ENCODE data around the gene CCER1. TPM values are rescaled to one million over a fixed set of nuclear protein-coding genes. Genes with fewer than 3 reads are reported as not detected.
A peak's percentile ranks its signal among the peaks of the same experiment; 100 is the strongest.

Gene CCER1
- polyA plus RNA-seq, 2 of the 4 experiments (the other 2 are of a cell fraction): not detected

- no peak for ATAC-seq
- H3K4me2 ChIP-seq: no peak overlapping the region
- DNase-seq (ENCODE audit: low read depth in 1 of 2, low spot score in 1 of 2): no peak
- no peaks in the 10 kb centered on the region for H3K4me1 ChIP-seq
- FAIRE-seq: no peak
- ChIA-PET CTCF (no interaction called here), POLR2A (no interaction called here)
- H3K27ac ChIP-seq: no peak overlapping the region
- TF ChIP-seq HOXA7 (CRISPR knock-in tag; IDR thresholded peaks at IDR 0.05) (no peak), ZC3H11A (IDR thresholded peaks at IDR 0.05) (no peak), RCOR1 (IDR thresholded peaks at IDR 0.05; ENCODE audit: low read depth, low read length) (no peak)
- no peak overlapping the region for H3K4me3 ChIP-seq
- H3K9me3 ChIP-seq: no peaks in the 10 kb centered on the region
Measured at GRCh38 chr12:90916516-90916915, 38.5 kb downstream of the CCER1 start.

- no peak overlapping the region for H3K27ac ChIP-seq
- POLR2A ChIA-PET: no interaction called here
- TF ChIP-seq MAFK (IDR thresholded peaks at IDR 0.05; ENCODE audit: partially characterized antibody) (no peak), ESRRA (IDR thresholded peaks at IDR 0.05; ENCODE audit: borderline replicate concordance, low read length) (no peak), RFX5 (IDR thresholded peaks at IDR 0.05) (no peak), NPAS2 (CRISPR knock-in tag; IDR thresholded peaks at IDR 0.05; ENCODE audit: borderline replicate concordance) (no peak), CBX2 (IDR thresholded peaks at IDR 0.05; ENCODE audit: borderline replicate concordance, low read depth) (no peak), BHLHE40 (IDR thresholded peaks at IDR 0.05; ENCODE audit: low read depth, low read length) (no peak)
- WGBS (ENCODE audit: missing lambda C conversion rate): 0% methylated on average over 2 of the region's 2 CpGs
- H3K4me3 ChIP-seq: no peak overlapping the region
- DNase-seq (ENCODE audit: low read depth in 1 of 2, low spot score in 1 of 2) (no peak), ATAC-seq (no peak), FAIRE-seq (peak; percentile 65)
- no peak overlapping the region for H3K4me2 ChIP-seq
- H3K9me3 ChIP-seq: no peaks in the 10 kb centered on the region
- CTCF ChIA-PET: no interaction called here
- no peaks in the 10 kb centered on the region for H3K4me1 ChIP-seq
Measured at GRCh38 chr12:90915353-90915752, 39.6 kb downstream of the CCER1 start.

DNA sequence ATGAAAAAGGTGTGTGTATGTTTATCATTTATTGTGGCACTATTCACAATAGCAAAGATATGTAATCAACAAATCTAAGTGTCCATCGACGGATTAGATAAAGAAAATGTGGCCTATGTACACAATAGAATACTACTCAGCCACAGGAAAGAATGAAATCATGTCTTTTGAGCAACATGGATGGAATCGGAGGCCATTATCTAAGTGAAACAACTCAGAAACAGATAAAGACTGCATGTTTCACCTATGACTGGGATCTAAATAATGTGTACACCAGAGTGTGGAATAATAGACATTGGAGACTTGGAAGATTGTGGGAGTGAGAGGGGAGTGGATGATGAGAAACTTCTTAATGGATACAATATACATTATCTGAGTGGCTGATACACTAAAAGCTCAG lies 44.0 kb downstream of the CCER1 start:
- Histone ChIP-seq H3K4me3 (no peak overlapping the region), H3K4me2 (no peak overlapping the region), H3K9me3 (no peaks in the 10 kb centered on the region), H3K4me1 (no peaks in the 10 kb centered on the region), H3K27ac (no peak overlapping the region)
- DNase-seq (ENCODE audit: low read depth in 1 of 2, low spot score in 1 of 2) (no peak), ATAC-seq (no peak), FAIRE-seq (no peak)
- no peak for TF ChIP-seq MAZ (IDR thresholded peaks at IDR 0.05; ENCODE audit: borderline replicate concordance, low read depth, low read length)
- ChIA-PET POLR2A (no interaction called here), CTCF (no interaction called here)
- 67% methylated on average over 3 of the region's 3 CpGs for WGBS (ENCODE audit: missing lambda C conversion rate)

DNA sequence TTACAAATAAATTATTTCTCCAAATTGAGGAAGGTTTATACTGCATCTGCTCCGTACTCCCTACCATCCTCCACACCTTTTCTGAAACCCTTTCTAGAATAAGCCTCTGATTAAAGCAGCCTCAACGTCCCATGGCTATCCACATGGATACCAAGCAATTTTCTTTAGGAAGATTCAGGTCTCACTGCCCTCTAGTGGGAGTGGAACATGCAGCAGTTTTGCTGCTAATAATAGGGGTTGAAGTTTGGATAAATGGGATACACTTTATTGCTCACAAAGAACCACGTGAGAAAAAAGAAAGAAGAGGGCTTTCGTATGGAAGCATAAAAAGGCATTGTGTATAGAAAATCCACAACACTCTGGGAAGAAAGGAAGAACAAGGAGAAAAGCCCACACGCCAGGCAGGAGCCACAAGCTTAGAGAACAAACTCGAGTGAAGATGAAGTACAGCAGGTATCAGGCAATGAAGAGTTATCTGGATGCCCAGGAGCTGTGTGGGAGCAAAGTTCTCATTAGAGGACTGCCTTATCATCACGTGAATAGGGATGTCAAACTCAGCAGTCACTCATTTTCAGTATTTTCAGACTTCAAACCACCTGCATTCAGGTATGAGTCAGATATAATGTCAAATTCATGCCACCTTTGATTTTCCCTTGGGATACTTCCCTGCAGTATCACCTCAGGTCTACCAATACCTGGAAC lies 45.8 kb downstream of the CCER1 start:
- DNase-seq (ENCODE audit: low read depth in 1 of 2, low spot score in 1 of 2) (peak; percentile 28 to 59), FAIRE-seq (peak; percentile 88), ATAC-seq (peak; percentile 74 to 79)
- H3K4me2 ChIP-seq: no peak overlapping the region
- 22% methylated on average over 7 of the region's 7 CpGs for WGBS (ENCODE audit: missing lambda C conversion rate)
- TF ChIP-seq SMC3 (IDR thresholded peaks at IDR 0.05) (peak; percentile 67), ZSCAN20 (CRISPR knock-in tag; IDR thresholded peaks at IDR 0.05) (no peak), RAD21 (conservative IDR thresholded peaks at IDR 0.05 in 1 of 2, IDR thresholded peaks at IDR 0.05 in 1 of 2) (peak; percentile 61 to 62; a peak in 4 of 5 replicates)
- TF ChIP-seq, protein P1, sequence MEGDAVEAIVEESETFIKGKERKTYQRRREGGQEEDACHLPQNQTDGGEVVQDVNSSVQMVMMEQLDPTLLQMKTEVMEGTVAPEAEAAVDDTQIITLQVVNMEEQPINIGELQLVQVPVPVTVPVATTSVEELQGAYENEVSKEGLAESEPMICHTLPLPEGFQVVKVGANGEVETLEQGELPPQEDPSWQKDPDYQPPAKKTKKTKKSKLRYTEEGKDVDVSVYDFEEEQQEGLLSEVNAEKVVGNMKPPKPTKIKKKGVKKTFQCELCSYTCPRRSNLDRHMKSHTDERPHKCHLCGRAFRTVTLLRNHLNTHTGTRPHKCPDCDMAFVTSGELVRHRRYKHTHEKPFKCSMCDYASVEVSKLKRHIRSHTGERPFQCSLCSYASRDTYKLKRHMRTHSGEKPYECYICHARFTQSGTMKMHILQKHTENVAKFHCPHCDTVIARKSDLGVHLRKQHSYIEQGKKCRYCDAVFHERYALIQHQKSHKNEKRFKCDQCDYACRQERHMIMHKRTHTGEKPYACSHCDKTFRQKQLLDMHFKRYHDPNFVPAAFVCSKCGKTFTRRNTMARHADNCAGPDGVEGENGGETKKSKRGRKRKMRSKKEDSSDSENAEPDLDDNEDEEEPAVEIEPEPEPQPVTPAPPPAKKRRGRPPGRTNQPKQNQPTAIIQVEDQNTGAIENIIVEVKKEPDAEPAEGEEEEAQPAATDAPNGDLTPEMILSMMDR (IDR thresholded peaks at IDR 0.05): peak; percentile 64
- H3K9me3 ChIP-seq: no peaks in the 10 kb centered on the region
- no peak overlapping the region for H3K4me3 ChIP-seq
- H3K4me1 ChIP-seq: no peaks in the 10 kb centered on the region
- POLR2A ChIA-PET: no interaction called here
- CTCF ChIA-PET: interaction anchor here (0.6 to 1.4 kb wide), 11 partner anchors 9 to 1891 kb away, joined by 3 to 5 read pairs (median 3); no protein-coding TSS in a partner anchor
- H3K27ac ChIP-seq: no peak overlapping the region

- Histone ChIP-seq H3K4me2 (no peak overlapping the region), H3K9me3 (no peaks in the 10 kb centered on the region), H3K27ac (no peak overlapping the region), H3K4me3 (no peak overlapping the region), H3K4me1 (no peaks in the 10 kb centered on the region)
- ChIA-PET POLR2A (no interaction called here), CTCF (interaction anchor here (0.8 to 1.2 kb wide), 2 partner anchors 54 to 1374 kb away, joined by 3 read pairs; no protein-coding TSS in a partner anchor)
- ATAC-seq (no peak), DNase-seq (ENCODE audit: low read depth in 1 of 2, low spot score in 1 of 2) (peak in 1 of 2 experiments; percentile 10), FAIRE-seq (no peak)
- TF ChIP-seq MAFK (IDR thresholded peaks at IDR 0.05; ENCODE audit: partially characterized antibody) (no peak), RCOR1 (IDR thresholded peaks at IDR 0.05; ENCODE audit: low read depth, low read length) (no peak), ZFP36 (IDR thresholded peaks at IDR 0.05; ENCODE audit: borderline replicate concordance, partially characterized antibody) (no peak), PHF8 (IDR thresholded peaks at IDR 0.05; ENCODE audit: borderline replicate concordance, low read depth) (no peak), BCL3 (IDR thresholded peaks at IDR 0.05) (no peak), JUNB (IDR thresholded peaks at IDR 0.05) (no peak), SMC3 (IDR thresholded peaks at IDR 0.05) (no peak), NFE2L2 (conservative IDR thresholded peaks at IDR 0.05; ENCODE audit: low read length) (no peak), ZC3H11A (IDR thresholded peaks at IDR 0.05) (no peak), NR3C1 (IDR thresholded peaks at IDR 0.05) (no peak), RNF2 (IDR thresholded peaks at IDR 0.05; ENCODE audit: borderline replicate concordance, low read depth) (no peak), CEBPB (IDR thresholded peaks at IDR 0.05) (no peak), CHD4 (IDR thresholded peaks at IDR 0.05; ENCODE audit: borderline replicate concordance) (no peak)
Measured at GRCh38 chr12:90908465-90908864, 46.5 kb downstream of the CCER1 start.
